Measurements from ENCODE around the gene LCN2. TPM values are rescaled to one million over a fixed set of nuclear protein-coding genes. Genes with fewer than 3 reads are reported as not detected.

LCN2 gene
- polyA plus RNA-seq, 3 donors from 2014 or later = 0.44 to 0.66 TPM; not detected in 1

DNA sequence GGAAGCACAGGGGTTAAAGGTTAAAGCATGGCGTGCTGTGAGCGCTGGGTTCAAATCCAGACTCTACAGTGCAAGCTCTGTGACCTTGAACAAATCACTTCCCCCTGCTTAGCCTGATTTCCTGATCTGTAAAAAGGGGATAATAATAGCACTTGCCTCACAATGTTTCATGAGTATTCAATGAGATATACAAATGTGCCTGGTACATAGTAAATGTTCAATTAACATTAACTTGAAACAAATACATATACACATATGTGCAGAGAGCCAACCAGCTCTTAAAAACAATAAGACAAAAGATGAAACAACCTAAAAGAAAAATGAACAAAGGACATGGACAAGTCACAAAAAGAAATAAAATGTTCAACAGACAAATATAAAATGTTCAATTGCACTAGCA, 38.1 kb downstream of the LCN2 start:
- Mint-ChIP-seq H3K27me3 (ENCODE audit: low read depth in 3 of 3) (peaks cover 0 to 8% (median 5%) of the 10 kb centered on the region in 3 donors), H3K4me1 (peaks cover 22 to 36% of the 10 kb centered on the region in 2 donors), H3K36me3 (peaks cover 3 to 39% (median 9%) of the 10 kb centered on the region in 3 donors), H3K9me3 (no peaks in the 10 kb centered on the region), H3K4me3 (no peak overlapping the region), H3K27ac (peak overlapping the region in 1 of 6 donors; percentile 19)
- DNase-seq = no peak

DNA sequence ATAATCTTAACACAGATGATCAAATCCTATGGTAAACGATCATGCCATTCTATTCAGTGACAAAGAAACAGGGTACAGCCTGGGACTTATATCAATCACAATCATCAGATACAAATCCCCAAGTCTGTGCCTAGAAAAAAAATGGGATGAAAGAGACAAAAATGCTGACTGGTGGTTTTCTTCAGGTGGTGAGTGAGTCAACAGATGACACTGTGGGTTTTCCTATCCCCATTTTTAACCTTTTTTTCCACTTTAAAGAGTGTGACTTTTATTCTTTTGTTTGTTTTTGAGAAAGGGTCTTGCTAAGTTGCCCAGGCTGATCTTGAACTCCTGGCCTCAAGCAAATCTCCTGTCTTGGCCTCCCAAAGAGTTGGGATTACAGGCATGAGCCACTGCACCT, 39.0 kb downstream of the LCN2 start:
- Mint-ChIP-seq H3K9me3 (no peaks in the 10 kb centered on the region), H3K27me3 (ENCODE audit: low read depth in 3 of 3) (peaks cover 0 to 8% (median 5%) of the 10 kb centered on the region in 3 donors), H3K27ac (no peak overlapping the region), H3K4me3 (peak overlapping the region in 1 of 5 donors; percentile 12), H3K4me1 (peaks cover 26 to 36% of the 10 kb centered on the region in 2 donors), H3K36me3 (peaks cover 0 to 33% (median 5%) of the 10 kb centered on the region in 3 donors)
- DNase-seq = no peak

DNA sequence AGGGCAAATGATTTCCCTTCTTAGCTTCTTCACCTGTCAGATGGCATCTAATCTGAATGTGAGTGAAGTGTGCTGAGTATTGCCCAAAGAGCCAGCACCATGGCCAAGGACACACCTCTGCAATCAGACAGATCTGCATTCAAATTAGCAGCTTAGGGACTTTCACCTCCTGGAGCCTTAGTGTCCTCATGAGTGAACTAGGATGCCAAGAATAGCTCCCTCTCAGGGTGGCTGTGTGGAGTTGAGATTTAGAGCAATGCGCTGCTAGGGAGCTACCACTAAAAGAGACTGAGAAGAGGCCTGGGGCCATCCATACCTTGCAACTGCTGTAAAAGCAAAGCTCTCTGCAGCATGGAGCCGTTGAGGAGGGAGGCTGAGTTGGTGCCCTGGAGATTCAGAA, 40.8 kb downstream of the LCN2 start:
- Mint-ChIP-seq H3K36me3 (peaks cover 0 to 26% (median 5%) of the 10 kb centered on the region in 3 donors), H3K4me1 (peaks cover 26 to 36% of the 10 kb centered on the region in 2 donors), H3K27me3 (ENCODE audit: low read depth in 3 of 3) (peaks cover 0 to 8% (median 5%) of the 10 kb centered on the region in 3 donors), H3K4me3 (peak overlapping the region; percentile 76 to 93 (median 92)), H3K9me3 (no peaks in the 10 kb centered on the region), H3K27ac (peak overlapping the region; percentile 64 to 88 (median 78))
- DNase-seq = no peak

DNA sequence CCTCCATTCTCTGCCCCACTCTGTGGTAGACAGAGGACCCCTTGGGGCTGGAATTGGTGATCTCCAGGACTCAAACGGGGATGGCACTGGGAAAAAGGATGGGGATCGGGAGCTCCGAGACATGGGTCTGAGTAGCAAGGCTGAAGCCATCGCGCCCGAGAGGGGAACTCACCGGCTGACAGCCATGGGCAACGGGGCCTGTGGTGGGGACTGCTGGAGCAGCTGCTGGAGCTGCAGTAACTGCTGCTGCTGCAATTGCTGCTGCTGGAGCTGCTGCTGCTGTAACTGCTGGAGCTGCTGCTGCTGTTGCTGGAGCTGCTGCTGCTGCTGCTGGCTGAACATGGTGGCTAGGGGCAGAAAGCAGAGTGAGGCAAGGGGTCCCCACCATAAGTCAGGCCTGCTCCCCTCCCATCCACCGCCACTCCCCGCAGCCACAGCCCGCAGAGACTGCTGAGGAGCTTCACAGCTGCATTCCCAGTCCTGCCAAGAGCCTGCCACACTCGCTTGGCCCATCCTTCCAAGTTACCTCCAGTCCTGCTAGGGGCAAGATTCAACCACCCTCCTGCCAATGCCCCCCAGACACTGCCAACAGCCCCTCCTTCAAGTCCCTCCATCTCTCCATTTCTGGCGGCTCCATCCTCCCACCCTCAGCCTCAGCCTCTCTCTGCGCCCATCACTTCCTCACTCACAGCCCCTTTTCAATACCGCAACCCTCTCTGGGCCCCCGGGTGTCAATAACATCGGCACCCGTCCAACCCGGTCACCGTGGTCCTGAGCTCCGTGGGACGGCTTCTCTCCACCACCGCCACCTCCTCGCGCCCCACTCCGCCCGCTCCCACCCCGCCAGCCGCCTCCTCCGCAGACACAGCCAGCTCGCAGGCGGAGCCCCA, 41.5 kb downstream of the LCN2 start:
- Mint-ChIP-seq H3K36me3 (peaks cover 0 to 26% (median 5%) of the 10 kb centered on the region in 3 donors), H3K4me1 (peaks cover 26 to 36% of the 10 kb centered on the region in 2 donors), H3K27ac (peak overlapping the region; percentile 73 to 98 (median 92)), H3K27me3 (ENCODE audit: low read depth in 3 of 3) (peaks cover 0 to 8% (median 5%) of the 10 kb centered on the region in 3 donors), H3K9me3 (no peaks in the 10 kb centered on the region), H3K4me3 (peak overlapping the region; percentile 92 to 95 (median 93))
- DNase-seq = no peak

DNA sequence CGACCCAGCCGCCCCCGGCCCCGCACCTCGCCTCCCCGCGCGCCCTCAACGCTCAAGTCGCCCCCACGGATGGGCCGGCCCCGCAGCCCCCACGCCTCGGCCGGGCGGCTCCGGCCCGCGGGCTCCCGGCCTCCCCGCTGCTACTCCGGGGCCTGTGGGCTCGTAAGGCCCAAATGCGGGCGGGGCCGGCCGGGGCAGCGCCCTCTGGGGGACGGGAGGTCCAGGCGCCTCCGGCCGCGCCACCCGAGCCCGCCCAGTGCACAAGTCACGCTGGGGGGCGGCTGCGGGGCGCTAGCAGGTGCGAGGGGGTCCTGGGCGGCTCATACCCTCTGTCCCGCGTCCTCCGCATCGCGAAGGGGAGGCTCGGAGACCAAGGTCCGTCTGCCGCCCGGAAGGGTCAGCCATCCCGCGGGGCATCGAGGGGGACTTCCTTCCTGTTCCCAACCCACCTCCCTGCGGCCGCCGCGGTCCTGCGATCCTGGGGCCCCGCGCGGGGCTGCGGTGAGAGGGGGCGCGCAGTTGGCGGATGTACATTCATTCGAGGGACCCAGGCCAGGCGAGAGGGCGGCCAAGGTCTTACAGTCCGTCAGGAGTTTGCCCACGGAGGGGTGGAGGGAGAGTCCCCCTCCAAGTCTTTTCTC, 42.3 kb downstream of the LCN2 start, which contains the start of gene CIZ1:
TSS of gene CIZ1 (minus strand) at position 167 of the 641 bp plus-strand sequence. CDS start 715 bp downstream, outside the sequence.
- H3K36me3 Mint-ChIP-seq = peaks cover 0 to 21% (median 2%) of the 10 kb centered on the region in 3 donors
- H3K4me3 Mint-ChIP-seq = peak within 1 kb of the TSS; percentile 92 to 95 (median 93)
- peaks cover 0 to 8% (median 3%) of the 10 kb centered on the region in 3 donors for H3K27me3 Mint-ChIP-seq (ENCODE audit: low read depth in 3 of 3)
- peak within 1 kb of the TSS; percentile 73 to 98 (median 92) for H3K27ac Mint-ChIP-seq
- DNase-seq = peak; percentile 74 to 79 (median 76)
- H3K9me3 Mint-ChIP-seq = no peaks in the 10 kb centered on the region
- H3K4me1 Mint-ChIP-seq = peaks cover 24 to 36% of the 10 kb centered on the region in 2 donors

DNA sequence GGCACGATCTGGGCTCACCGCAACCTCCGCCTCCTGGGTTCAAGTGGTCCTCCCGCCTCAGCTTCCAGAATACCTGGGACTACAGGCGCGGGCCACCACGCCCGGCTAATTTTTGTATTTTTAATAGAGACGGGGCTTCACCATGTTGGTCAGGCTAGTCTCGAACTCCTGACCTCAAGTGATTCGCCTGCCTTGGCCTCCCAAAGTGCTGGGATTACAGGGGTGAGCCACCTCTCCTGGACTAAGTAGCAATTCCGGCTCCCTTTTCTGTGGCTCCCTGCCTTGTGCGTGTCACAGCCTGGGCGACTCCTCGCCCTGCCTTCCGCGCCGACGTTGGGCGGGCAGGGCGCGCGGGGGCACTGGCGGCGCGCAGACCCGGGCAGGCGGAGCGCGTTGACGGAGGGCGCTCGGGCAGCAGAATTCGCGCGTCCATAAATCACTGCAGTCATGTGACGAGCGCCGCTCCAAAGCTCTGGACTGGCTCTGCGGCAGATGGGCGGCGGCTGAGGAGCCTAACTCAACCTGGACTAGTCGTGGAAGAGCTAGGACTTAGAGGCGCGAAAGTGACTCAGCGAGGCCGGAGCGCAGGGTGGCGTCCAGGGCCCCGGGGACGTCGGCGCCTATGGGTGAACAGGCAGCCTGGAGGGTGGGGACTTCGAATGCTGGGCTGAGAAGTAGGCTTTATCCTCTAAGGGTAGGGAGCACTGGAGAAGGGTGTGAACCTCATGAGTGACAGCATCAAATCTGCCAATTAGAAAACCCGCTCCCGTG, 43.5 kb downstream of the LCN2 start:
- Mint-ChIP-seq H3K27ac (peak overlapping the region in 1 of 6 donors; percentile 32), H3K4me1 (peaks cover 23 to 30% of the 10 kb centered on the region in 2 donors), H3K36me3 (peaks cover 0 to 12% (median 0%) of the 10 kb centered on the region in 3 donors)

DNA sequence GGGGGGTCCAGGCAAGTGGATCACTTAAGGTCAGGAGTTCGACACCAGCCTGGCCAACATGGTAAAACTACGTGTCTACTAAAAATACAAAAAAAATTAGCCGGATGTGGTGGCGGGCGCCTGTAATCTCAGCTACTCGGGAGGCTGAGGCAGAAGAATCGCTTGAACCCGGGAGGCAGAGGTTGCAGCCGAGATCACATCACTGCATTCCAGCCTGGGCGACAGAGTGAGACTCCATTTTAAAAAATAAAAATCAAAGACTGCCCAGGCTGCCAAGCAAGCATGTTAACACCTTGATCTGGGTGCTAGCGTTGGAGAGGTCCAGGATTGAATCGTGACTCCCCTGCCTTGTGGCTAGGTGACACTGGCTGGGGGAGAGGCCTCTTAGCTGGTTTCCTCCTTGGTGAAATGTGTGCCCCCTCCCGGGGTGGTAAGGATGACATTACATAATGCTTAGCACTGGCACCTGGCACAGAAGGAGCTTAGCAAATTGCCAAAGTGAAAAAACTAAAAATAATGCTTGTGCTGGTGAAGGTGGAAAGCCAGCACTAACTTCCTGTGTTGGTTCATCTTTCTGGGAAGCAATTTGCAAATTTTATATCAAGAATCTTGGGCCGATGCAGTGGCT, 44.3 kb downstream of the LCN2 start:
- Mint-ChIP-seq H3K9me3 (no peaks in the 10 kb centered on the region), H3K27ac (no peak overlapping the region), H3K36me3 (peaks cover 0 to 6% (median 0%) of the 10 kb centered on the region in 3 donors), H3K4me3 (peak overlapping the region in 2 of 5 donors; percentile 52 to 54), H3K4me1 (peaks cover 23 to 24% of the 10 kb centered on the region in 2 donors), H3K27me3 (ENCODE audit: low read depth in 3 of 3) (peaks cover 0 to 4% (median 0%) of the 10 kb centered on the region in 3 donors)
- no peak for DNase-seq

More for the DNA sequence above, 43.5 kb downstream of the LCN2 start:
- Mint-ChIP-seq H3K27me3 (ENCODE audit: low read depth in 3 of 3) (peaks cover 0 to 8% (median 1%) of the 10 kb centered on the region in 3 donors), H3K4me3 (peak overlapping the region; percentile 33 to 92 (median 58)), H3K9me3 (no peaks in the 10 kb centered on the region)
- peak in 2 of 3 donors; percentile 39 to 50 for DNase-seq

DNA sequence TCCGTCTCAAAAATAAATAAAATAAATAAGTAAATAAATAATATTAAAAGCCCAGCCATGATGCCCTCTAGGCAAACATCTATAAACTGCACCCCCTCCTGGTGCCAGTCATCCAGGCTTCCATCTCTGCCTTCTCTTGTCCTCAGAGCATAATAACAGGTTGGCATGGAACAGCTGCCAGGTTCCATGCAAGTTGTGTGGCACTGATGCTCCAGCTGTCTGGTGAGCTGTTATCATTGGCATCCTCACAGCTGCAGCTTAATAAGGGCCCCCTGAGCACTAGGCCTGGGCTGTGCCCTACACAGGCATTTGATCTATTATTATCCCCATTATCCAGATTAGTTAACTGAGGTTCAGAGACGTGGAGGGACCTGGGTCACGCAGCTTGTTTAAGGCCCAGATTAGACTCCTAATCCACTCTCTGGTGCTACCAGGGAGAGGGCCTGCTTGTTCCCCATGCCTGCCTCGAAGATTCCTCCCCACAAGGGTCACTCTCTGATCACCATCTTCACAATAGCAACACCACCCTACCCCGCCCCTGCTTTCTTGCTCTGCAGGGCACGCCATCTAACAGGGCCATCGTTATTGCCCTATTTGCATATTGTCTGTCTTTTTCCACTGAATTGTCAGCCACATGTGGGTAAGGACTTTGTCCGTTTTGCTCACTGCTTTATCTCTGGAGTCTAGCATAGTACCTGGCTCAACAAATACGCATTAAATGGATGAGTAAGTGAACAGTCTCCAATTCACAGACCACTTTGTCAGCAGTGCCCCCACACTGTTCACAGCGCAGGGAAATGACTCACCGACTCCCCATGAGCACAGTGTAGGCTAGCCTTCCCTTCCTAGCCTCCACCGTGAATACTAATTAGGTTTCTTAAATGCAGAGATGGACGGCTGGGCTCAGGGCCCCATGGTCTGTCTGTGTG, 52.5 kb downstream of the LCN2 start:
- DNase-seq = no peak
- Mint-ChIP-seq H3K27ac (peak overlapping the region in 1 of 6 donors; percentile 63), H3K4me3 (peak overlapping the region in 1 of 5 donors; percentile 14), H3K36me3 (no peaks in the 10 kb centered on the region), H3K4me1 (peaks cover 9% of the 10 kb centered on the region in 2 donors), H3K27me3 (ENCODE audit: low read depth in 3 of 3) (peaks cover 2 to 10% (median 6%) of the 10 kb centered on the region in 3 donors), H3K9me3 (no peaks in the 10 kb centered on the region)

DNA sequence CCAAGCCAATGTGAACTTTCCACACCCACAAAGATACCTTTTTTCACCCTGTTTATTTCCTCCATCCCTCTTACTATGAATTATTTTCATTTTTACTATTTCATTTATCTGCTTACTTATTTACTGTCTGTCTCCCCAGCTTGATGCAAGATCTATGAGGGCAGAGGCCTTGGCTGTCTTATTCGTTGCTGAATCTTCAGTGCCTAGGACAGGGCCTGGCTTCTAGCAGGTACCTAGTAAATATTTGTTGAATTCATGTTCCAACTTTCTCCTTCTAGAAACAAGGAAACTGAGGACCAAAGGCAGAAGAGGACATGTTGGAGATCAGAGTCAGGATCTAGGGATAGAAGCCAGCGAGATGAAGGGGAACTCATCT, 53.4 kb downstream of the LCN2 start:
- DNase-seq = no peak
- no peaks in the 10 kb centered on the region for H3K36me3 Mint-ChIP-seq
- H3K27me3 Mint-ChIP-seq (ENCODE audit: low read depth in 3 of 3) = peaks cover 2 to 10% (median 10%) of the 10 kb centered on the region in 3 donors
- H3K4me1 Mint-ChIP-seq = peaks cover 9% of the 10 kb centered on the region in 2 donors
- peak overlapping the region; percentile 81 to 85 (median 82) for H3K4me3 Mint-ChIP-seq
- H3K9me3 Mint-ChIP-seq = no peaks in the 10 kb centered on the region
- peak overlapping the region; percentile 26 to 82 (median 69) for H3K27ac Mint-ChIP-seq
